CD4-positive, alpha-beta T cell (primary cell): ENCODE data around the gene OVAAL. TPM values are rescaled to one million over a fixed set of nuclear protein-coding genes. Genes with fewer than 3 reads are reported as not detected.

Experiments
- ATAC-seq: fragments of 200-7000 bp; cut with Tn5 transposase; one replicate; pipeline ENCODE4 v1.10.0; 2022; ENCODE audit warnings: mild to moderate bottlenecking; ENCODE audit not compliant: poor library complexity
- CTCF ChIA-PET: fragments of 350-600 bp; sonication (Branson Sonifier 250); formaldehyde crosslinking; loops from one replicate; lab custom pipeline; 2021; ENCODE audit warnings: antibody characterized with exemption, inconsistent platforms; lab: Charles Lee
- POLR2A ChIA-PET: fragments of 350-600 bp; sonication (Branson Sonifier 250); formaldehyde crosslinking; loops from one replicate; lab custom pipeline; 2021; ENCODE audit warnings: antibody characterized with exemption, inconsistent platforms; lab: Charles Lee
- DNase-seq, 14 experiments: peaks; one replicate each; pipeline ENCODE4 v3.0.0-alpha.2; 2013 to 2020; ENCODE audit warnings: mixed read lengths in 2 of 14
- H3K27ac ChIP-seq, 2 donors: one replicate each; pipeline versions ENCODE4 v1.5.1 to v1.7.0; 2013; ENCODE audit warnings: low read length in 2 of 2, low read depth in 1 of 2, mild to moderate bottlenecking in 1 of 2
- H3K27me3 ChIP-seq, 2 experiments: 1 replicate in 1 of 2; 2 replicates in 1 of 2; pipeline versions ENCODE4 v1.6.1 to v1.7.0; 2013; ENCODE audit warnings: low read length in 2 of 2, control low read depth in 1 of 2, mild to moderate bottlenecking in 1 of 2, moderate library complexity in 1 of 2; ENCODE audit not compliant: insufficient read depth in 2 of 2, control insufficient read depth in 1 of 2
- H3K36me3 ChIP-seq: one replicate; pipeline ENCODE4 v1.6.1; 2013; ENCODE audit warnings: low read length, control low read depth; ENCODE audit not compliant: insufficient read depth
- H3K4me1 ChIP-seq: one replicate; pipeline ENCODE4 v1.6.1; 2013; ENCODE audit warnings: low read length, control low read depth; ENCODE audit not compliant: insufficient read depth
- H3K4me3 ChIP-seq: one replicate; pipeline ENCODE4 v1.5.1; 2013; ENCODE audit warnings: mild to moderate bottlenecking, low read length, moderate library complexity
- H3K9me3 ChIP-seq, 2 experiments: 1 replicate in 1 of 2; 2 replicates in 1 of 2; pipeline versions ENCODE4 v1.6.1 to v1.7.0; 2013; ENCODE audit warnings: low read length in 2 of 2, mild to moderate bottlenecking in 2 of 2, control low read depth in 1 of 2, moderate library complexity in 1 of 2; ENCODE audit not compliant: control insufficient read depth in 1 of 2, insufficient read depth in 1 of 2
- H3K27ac Mint-ChIP-seq: one replicate; pipeline ENCODE4 v1.8.0; 2020; ENCODE audit warnings: mixed read lengths
- H3K27me3 Mint-ChIP-seq: one replicate; pipeline ENCODE4 v1.8.0; 2021; ENCODE audit warnings: mixed read lengths
- H3K36me3 Mint-ChIP-seq: one replicate; pipeline ENCODE4 v1.8.0; 2021; ENCODE audit warnings: low read depth, mixed read lengths
- H3K4me1 Mint-ChIP-seq: one replicate; pipeline ENCODE4 v1.8.0; 2021; ENCODE audit warnings: low read depth, mixed read lengths
- H3K4me3 Mint-ChIP-seq: one replicate; pipeline ENCODE4 v1.8.0; 2020; ENCODE audit warnings: mild to moderate bottlenecking, mixed read lengths
- H3K9me3 Mint-ChIP-seq: one replicate; pipeline ENCODE4 v1.8.0; 2020; ENCODE audit warnings: mixed read lengths
- intact Hi-C, 2 experiments: fragments of 100-400 bp; cut with DNase I in 1 of 2; cut with micrococcal nuclease in 1 of 2; formaldehyde crosslinking; loops; one replicate each; pipeline versions ENCODE4 v1.15.1 to v1.9.0; 2023 to 2025; cut with DNase I, micrococcal nuclease
- total RNA-seq, 174 experiments: library from RNA in 2 of 174; stranded (reverse) in 2 of 174; gene quantifications; one replicate each; pipeline ENCODE4 v1.2.3 and lab custom pipeline; 2021 to 2026
- TF ChIP-seq, protein P1 (sequence below): fragments of 200-600 bp; IDR thresholded peaks from one replicate; pipeline ENCODE4 v1.8.0; 2022; ENCODE audit warnings: antibody characterized with exemption, mild to moderate bottlenecking

OVAAL gene
- total RNA-seq, 2 experiments from 2014 or later = not detected

GRCh38 chr1:180565121-180565871 lies 6.5 kb downstream of the OVAAL start:
- no peaks in the 10 kb centered on the region for H3K4me1 ChIP-seq
- peaks cover 0 to 9% of the 10 kb centered on the region in 2 experiments for H3K27me3 ChIP-seq
- no peak for ATAC-seq
- POLR2A ChIA-PET = no interaction called here
- no peak overlapping the region for H3K27ac Mint-ChIP-seq
- H3K36me3 ChIP-seq = no peaks in the 10 kb centered on the region
- H3K9me3 Mint-ChIP-seq = no peaks in the 10 kb centered on the region
- DNase-seq = no peak
- no peak overlapping the region for H3K4me3 ChIP-seq
- H3K4me1 Mint-ChIP-seq = no peaks in the 10 kb centered on the region
- no peak overlapping the region for H3K27ac ChIP-seq
- H3K9me3 ChIP-seq = no peaks in the 10 kb centered on the region
- intact Hi-C loops = no loop called here
- peaks cover 11% of the 10 kb centered on the region for H3K27me3 Mint-ChIP-seq
- no peaks in the 10 kb centered on the region for H3K36me3 Mint-ChIP-seq
- CTCF ChIA-PET = no interaction called here
- TF ChIP-seq, protein P1, sequence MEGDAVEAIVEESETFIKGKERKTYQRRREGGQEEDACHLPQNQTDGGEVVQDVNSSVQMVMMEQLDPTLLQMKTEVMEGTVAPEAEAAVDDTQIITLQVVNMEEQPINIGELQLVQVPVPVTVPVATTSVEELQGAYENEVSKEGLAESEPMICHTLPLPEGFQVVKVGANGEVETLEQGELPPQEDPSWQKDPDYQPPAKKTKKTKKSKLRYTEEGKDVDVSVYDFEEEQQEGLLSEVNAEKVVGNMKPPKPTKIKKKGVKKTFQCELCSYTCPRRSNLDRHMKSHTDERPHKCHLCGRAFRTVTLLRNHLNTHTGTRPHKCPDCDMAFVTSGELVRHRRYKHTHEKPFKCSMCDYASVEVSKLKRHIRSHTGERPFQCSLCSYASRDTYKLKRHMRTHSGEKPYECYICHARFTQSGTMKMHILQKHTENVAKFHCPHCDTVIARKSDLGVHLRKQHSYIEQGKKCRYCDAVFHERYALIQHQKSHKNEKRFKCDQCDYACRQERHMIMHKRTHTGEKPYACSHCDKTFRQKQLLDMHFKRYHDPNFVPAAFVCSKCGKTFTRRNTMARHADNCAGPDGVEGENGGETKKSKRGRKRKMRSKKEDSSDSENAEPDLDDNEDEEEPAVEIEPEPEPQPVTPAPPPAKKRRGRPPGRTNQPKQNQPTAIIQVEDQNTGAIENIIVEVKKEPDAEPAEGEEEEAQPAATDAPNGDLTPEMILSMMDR = no peak
- no peak overlapping the region for H3K4me3 Mint-ChIP-seq

DNA sequence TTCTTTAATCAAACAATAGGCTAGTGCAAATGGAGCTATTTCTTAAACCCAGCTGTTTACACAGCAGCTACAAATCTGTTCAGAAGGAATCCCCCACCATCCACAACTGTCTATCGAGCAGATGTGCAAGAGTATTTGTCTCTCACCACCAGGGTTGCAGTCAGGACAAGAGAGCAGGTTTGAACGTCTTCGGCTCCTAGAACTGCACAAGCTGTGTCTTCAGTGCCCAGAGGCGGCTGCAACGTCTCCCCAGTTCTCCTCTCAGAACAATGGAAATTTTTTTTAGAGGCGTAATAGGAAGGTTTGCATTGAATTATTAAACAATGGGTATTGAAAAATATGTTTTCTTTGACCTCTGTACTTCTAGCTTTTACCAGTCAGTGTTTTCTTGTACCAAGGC lies 7.3 kb downstream of the OVAAL start:
- TF ChIP-seq, protein P1 = no peak
- Mint-ChIP-seq H3K4me1 (no peaks in the 10 kb centered on the region), H3K4me3 (no peak overlapping the region), H3K9me3 (no peaks in the 10 kb centered on the region), H3K27ac (no peak overlapping the region), H3K27me3 (peaks cover 11% of the 10 kb centered on the region), H3K36me3 (no peaks in the 10 kb centered on the region)
- Histone ChIP-seq H3K36me3 (no peaks in the 10 kb centered on the region), H3K27ac (no peak overlapping the region), H3K27me3 (peaks cover 0 to 9% of the 10 kb centered on the region in 2 experiments), H3K4me1 (no peaks in the 10 kb centered on the region), H3K9me3 (no peaks in the 10 kb centered on the region), H3K4me3 (no peak overlapping the region)
- ChIA-PET POLR2A (no interaction called here), CTCF (no interaction called here)
- no peak for DNase-seq
- ATAC-seq = no peak
- intact Hi-C loops = no loop called here

GRCh38 chr1:180566495-180566894 lies 7.7 kb downstream of the OVAAL start:
- Mint-ChIP-seq H3K4me1 (no peaks in the 10 kb centered on the region), H3K27me3 (peaks cover 11% of the 10 kb centered on the region), H3K4me3 (no peak overlapping the region), H3K27ac (no peak overlapping the region), H3K36me3 (no peaks in the 10 kb centered on the region), H3K9me3 (no peaks in the 10 kb centered on the region)
- Histone ChIP-seq H3K4me3 (no peak overlapping the region), H3K27ac (no peak overlapping the region), H3K4me1 (no peaks in the 10 kb centered on the region), H3K36me3 (no peaks in the 10 kb centered on the region), H3K9me3 (no peaks in the 10 kb centered on the region), H3K27me3 (peaks cover 0 to 6% of the 10 kb centered on the region in 2 experiments)
- CTCF ChIA-PET = no interaction called here
- TF ChIP-seq, protein P1 = no peak
- ATAC-seq (no peak), DNase-seq (no peak)
- intact Hi-C loops = no loop called here
- POLR2A ChIA-PET = no interaction called here
